ENCODE data around the gene PSMD2. TPM values are rescaled to one million over a fixed set of nuclear protein-coding genes. Genes with fewer than 3 reads are reported as not detected.
A peak's percentile ranks its signal among the peaks of the same experiment; 100 is the strongest.
"Not testable (repeated sequence)": the region's sequence is repeated elsewhere in the genome, so short reads cannot be mapped to it uniquely, and the experiment has no call there.

PSMD2 gene
- polyA plus RNA-seq, 3 donors, result 225 to 235 (median 234) TPM

GRCh38 chr3:184337981-184338380 is 38.9 kb downstream of the PSMD2 start:
- DNase-seq (ENCODE audit: low read depth in 3 of 3, low spot score in 2 of 3), result no peak

- DNase-seq (ENCODE audit: low read depth in 3 of 3, low spot score in 2 of 3), result no peak
Observed at GRCh38 chr3:184338511-184338945, 39.5 kb downstream of the PSMD2 start.

GRCh38 chr3:184339001-184339400 is 40.0 kb downstream of the PSMD2 start:
- no peak for DNase-seq (ENCODE audit: low read depth in 3 of 3, low spot score in 2 of 3)

- not testable (repeated sequence) for DNase-seq (ENCODE audit: low read depth in 3 of 3, low spot score in 2 of 3)
Observed at GRCh38 chr3:184339451-184340135, 40.6 kb downstream of the PSMD2 start.

- DNase-seq (ENCODE audit: low read depth in 3 of 3, low spot score in 2 of 3), result no peak
Observed at GRCh38 chr3:184341925-184342324, 42.9 kb downstream of the PSMD2 start.

- DNase-seq (ENCODE audit: low read depth in 3 of 3, low spot score in 2 of 3), result no peak
Observed at GRCh38 chr3:184343200-184343876, 44.3 kb downstream of the PSMD2 start.

DNA sequence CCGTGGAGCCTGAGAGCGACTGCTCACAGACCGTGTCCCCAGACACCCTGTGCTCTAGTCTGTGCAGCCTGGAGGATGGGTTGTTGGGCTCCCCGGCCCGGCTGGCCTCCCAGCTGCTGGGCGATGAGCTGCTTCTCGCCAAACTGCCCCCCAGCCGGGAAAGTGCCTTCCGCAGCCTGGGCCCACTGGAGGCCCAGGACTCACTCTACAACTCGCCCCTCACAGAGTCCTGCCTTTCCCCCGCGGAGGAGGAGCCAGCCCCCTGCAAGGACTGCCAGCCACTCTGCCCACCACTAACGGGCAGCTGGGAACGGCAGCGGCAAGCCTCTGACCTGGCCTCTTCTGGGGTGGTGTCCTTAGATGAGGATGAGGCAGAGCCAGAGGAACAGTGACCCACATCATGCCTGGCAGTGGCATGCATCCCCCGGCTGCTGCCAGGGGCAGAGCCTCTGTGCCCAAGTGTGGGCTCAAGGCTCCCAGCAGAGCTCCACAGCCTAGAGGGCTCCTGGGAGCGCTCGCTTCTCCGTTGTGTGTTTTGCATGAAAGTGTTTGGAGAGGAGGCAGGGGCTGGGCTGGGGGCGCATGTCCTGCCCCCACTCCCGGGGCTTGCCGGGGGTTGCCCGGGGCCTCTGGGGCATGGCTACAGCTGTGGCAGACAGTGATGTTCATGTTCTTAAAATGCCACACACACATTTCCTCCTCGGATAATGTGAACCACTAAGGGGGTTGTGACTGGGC is 45.7 kb downstream of the PSMD2 start:
- DNase-seq (ENCODE audit: low read depth in 3 of 3, low spot score in 2 of 3), result no peak

- DNase-seq (ENCODE audit: low read depth in 3 of 3, low spot score in 2 of 3), result peak in 1 of 3 donors; percentile 34
Observed at GRCh38 chr3:184345317-184346144, 46.5 kb downstream of the PSMD2 start.

- no peak for DNase-seq (ENCODE audit: low read depth in 3 of 3, low spot score in 2 of 3)
Observed at GRCh38 chr3:184346480-184347190, 47.6 kb downstream of the PSMD2 start.

GRCh38 chr3:184347321-184348056 is 48.4 kb downstream of the PSMD2 start:
- DNase-seq (ENCODE audit: low read depth in 3 of 3, low spot score in 2 of 3), result no peak

DNA sequence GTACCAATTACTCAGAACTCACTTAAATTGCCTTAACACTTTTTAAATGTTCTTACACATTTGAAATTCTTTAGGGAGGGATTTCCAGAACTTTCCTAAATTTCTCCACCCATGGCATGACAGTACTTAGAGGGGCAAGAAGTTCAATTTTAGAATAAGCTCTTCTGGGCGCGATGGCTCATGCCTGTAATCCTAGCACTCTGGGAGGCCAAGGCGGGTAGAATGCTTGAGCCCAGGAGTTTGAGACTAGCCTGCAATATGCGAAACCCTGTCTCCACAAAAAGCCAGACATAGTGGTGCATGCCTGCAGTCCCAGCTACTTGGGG is 49.0 kb downstream of the PSMD2 start:
- no peak for DNase-seq (ENCODE audit: low read depth in 3 of 3, low spot score in 2 of 3)

- no peak for DNase-seq (ENCODE audit: low read depth in 3 of 3, low spot score in 2 of 3)
Observed at GRCh38 chr3:184349563-184350470, 50.8 kb downstream of the PSMD2 start.

GRCh38 chr3:184350618-184351017 is 51.6 kb downstream of the PSMD2 start:
- no peak for DNase-seq (ENCODE audit: low read depth in 3 of 3, low spot score in 2 of 3)

- DNase-seq (ENCODE audit: low read depth in 3 of 3, low spot score in 2 of 3), result no peak
Observed at GRCh38 chr3:184351511-184352148, 52.6 kb downstream of the PSMD2 start.

DNA sequence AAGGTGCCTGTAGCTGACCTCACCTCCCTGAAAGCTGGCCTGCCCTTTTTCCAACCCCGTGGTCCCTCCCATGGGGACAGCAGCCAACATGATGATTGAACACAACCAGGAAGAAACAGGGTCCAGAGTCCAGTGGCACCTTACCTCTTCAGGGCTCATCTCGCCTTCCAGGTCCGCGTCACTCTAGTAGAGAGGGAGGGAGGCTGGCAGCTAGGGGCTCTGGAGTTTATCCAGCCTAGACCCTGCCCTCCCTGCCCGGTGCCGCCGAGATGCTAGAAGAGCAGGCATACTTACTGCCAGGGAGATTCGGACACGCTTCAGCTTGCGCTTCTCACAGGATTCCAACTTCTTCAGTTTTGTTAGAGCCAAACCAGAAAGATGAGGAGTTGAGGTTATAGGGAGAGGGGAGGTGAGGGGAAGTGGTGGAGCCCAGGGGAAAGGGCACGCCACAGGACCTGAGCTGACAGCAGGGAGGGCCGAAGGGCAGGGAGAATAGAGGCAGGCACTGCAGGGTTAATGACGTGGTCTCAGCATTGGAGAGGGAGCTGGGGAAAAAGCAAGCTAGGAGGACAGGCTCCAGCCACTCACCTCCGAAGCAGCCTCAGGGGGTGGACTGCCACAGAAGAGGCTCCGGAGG is 53.2 kb downstream of the PSMD2 start:
- DNase-seq (ENCODE audit: low read depth in 3 of 3, low spot score in 2 of 3), result no peak

DNA sequence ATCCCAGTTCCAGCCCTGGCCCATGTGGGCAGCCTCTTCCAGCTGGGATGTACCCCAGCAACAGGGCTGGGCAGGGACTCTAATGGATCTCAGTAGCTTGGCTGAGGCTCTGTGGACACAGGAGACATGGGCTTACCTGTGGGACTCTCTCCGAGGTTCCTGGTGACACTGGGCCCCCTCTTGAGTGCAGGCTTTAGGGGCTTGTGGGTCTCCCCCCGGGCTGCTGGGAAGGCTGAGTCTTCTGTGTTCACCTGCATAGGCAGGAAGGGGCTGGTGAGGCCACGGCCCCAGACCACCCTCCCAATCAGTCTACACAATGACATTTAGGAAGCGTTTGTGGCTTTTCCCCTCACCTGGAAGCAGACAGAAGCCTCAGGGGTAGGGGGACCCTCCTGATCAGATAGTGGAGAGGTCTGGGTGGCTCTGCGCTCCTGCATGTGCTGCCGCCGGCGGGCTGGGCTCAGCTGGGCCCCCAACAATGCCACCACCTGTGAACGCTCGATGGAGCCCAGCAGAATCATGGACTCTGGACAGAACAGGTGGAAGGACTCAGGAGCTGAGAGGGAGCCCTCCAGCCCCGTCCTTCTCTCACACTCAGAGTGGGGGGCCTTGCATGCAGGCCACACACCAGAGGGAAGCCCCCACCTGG is 54.0 kb downstream of the PSMD2 start:
- DNase-seq (ENCODE audit: low read depth in 3 of 3, low spot score in 2 of 3), result no peak

- DNase-seq (ENCODE audit: low read depth in 3 of 3, low spot score in 2 of 3), result no peak
Observed at GRCh38 chr3:184353546-184353941, 54.5 kb downstream of the PSMD2 start.

All from right renal cortex interstitium (tissue), 3 donors.